K562 (cell line): ENCODE results near the gene FOXN1. TPM values are rescaled to one million over a fixed set of nuclear protein-coding genes. Genes with fewer than 3 reads are reported as not detected.

ENCODE experiments used
- ATAC-seq: fragments of 200-7000 bp; cut with Tn5 transposase; 3 replicates; pipeline ENCODE4 v1.9.1; 2020; ENCODE audit warnings: moderate library complexity
- BruUV-seq: library from RNA; stranded (reverse); fragments of 400-500 nt; replicated peaks from 2 replicates; lab custom pipeline; 2021; lab: Mats Ljungman, UMichigan
- CTCF ChIA-PET: fragments of 300-600 bp; formaldehyde crosslinking; extraction: SDS; loops from one replicate; lab custom pipeline; 2021; ENCODE audit warnings: low intra/inter-chr PET ratio; lab: Yijun Ruan, JAX
- POLR2A ChIA-PET: fragments of 300-600, 350-650 bp; sonication (Branson Sonifier 250); formaldehyde crosslinking; extraction: SDS; loops from one replicate; lab custom pipeline; 2021; ENCODE audit warnings: antibody characterized with exemption, inconsistent platforms; lab: Yijun Ruan, JAX
- DNase-seq, 4 experiments: peaks; one replicate each; pipeline versions ENCODE4 v3.0.0 to v3.0.0-alpha.2; 2011 to 2018; ENCODE audit warnings: low spot score in 3 of 4, mixed read lengths in 3 of 4; ENCODE audit errors: extremely low read depth in 1 of 4
- FAIRE-seq: peaks from 2 replicates; lab custom pipeline; 2011; peaks lifted over from hg19 to GRCh38; lab: Jason Lieb, UNC
- H2AFZ ChIP-seq: 2 replicates; pipeline ENCODE4 v1.6.0; 2011; ENCODE audit warnings: low read depth, low read length, control low read depth, inconsistent platforms
- H3K27ac ChIP-seq: fragments of 200-600 bp; 3 replicates; pipeline ENCODE4 v1.8.0; 2011; ENCODE audit warnings: low read depth, mild to moderate bottlenecking, control low read depth, inconsistent platforms, low read length, moderate library complexity, mixed read lengths; ENCODE audit errors: extremely low read depth
- H3K27me3 ChIP-seq, 2 experiments: fragments of 300-600 bp in 1 of 2; 2 replicates in 1 of 2; 3 replicates in 1 of 2; pipeline versions ENCODE4 v1.6.0 to v1.8.0; 2011; ENCODE audit warnings: inconsistent platforms in 2 of 2, low read length in 2 of 2, mild to moderate bottlenecking in 1 of 2, mixed read lengths in 1 of 2, moderate library complexity in 1 of 2; ENCODE audit not compliant: control insufficient read depth in 2 of 2, insufficient read depth in 2 of 2
- H3K36me3 ChIP-seq: fragments of 300-600 bp; 3 replicates; pipeline ENCODE4 v1.8.0; 2011; ENCODE audit warnings: mild to moderate bottlenecking, low read length, inconsistent platforms; ENCODE audit not compliant: control insufficient read depth, insufficient read depth
- H3K4me1 ChIP-seq, 2 experiments: fragments of 200-600 bp in 1 of 2; replicated peaks in 1 of 2; 2 replicates in 1 of 2; 3 replicates in 1 of 2; pipeline versions ENCODE4 v1.5.1 to v1.8.0; 2011; ENCODE audit warnings: inconsistent platforms in 2 of 2, low read length in 2 of 2, mild to moderate bottlenecking in 1 of 2, mixed read lengths in 1 of 2, moderate library complexity in 1 of 2; ENCODE audit not compliant: control insufficient read depth in 2 of 2, insufficient read depth in 2 of 2
- H3K4me2 ChIP-seq: 2 replicates; pipeline ENCODE4 v1.6.1; 2011; ENCODE audit warnings: low read length, control low read depth, inconsistent platforms, mixed read lengths; ENCODE audit not compliant: insufficient read depth
- H3K4me3 ChIP-seq: fragments of 200-600 bp; sonication (generic), shearing (Covaris generic); 2 replicates; pipeline ENCODE4 v1.5.1; 2016; ENCODE audit warnings: control low read depth, inconsistent platforms
- H3K79me2 ChIP-seq: fragments of 200-600 bp; 3 replicates; pipeline ENCODE4 v1.8.0; 2011; ENCODE audit warnings: low read length, inconsistent platforms; ENCODE audit not compliant: control insufficient read depth, insufficient read depth
- H3K9ac ChIP-seq, 2 experiments: 2 replicates each; pipeline versions ENCODE4 v1.6.0 to v1.6.1; 2011; ENCODE audit warnings: low read depth in 2 of 2, low read length in 2 of 2, control low read depth in 1 of 2, inconsistent platforms in 1 of 2, mild to moderate bottlenecking in 1 of 2, mixed read lengths in 1 of 2; ENCODE audit not compliant: insufficient read depth in 1 of 2
- H3K9me1 ChIP-seq: one replicate; pipeline ENCODE4 v1.6.0; 2011; ENCODE audit warnings: inconsistent platforms, mild to moderate bottlenecking, low read length, moderate library complexity; ENCODE audit not compliant: control insufficient read depth, insufficient read depth
- H3K9me3 ChIP-seq: replicated peaks from 2 replicates; pipeline ENCODE4 v1.5.1; 2011; ENCODE audit warnings: low read depth, low read length, inconsistent platforms; ENCODE audit not compliant: control insufficient read depth, insufficient read depth
- H4K20me1 ChIP-seq: replicated peaks from 2 replicates; pipeline ENCODE4 v1.6.1; 2011; ENCODE audit warnings: low read length, inconsistent platforms, mixed read lengths; ENCODE audit not compliant: control insufficient read depth, insufficient read depth
- ASH1L ChIP-seq: fragments of 450-650 bp; IDR thresholded peaks from 2 replicates; pipeline ENCODE4 v1.6.1; 2018; ENCODE audit warnings: borderline replicate concordance, mild to moderate bottlenecking, low read depth; ENCODE audit not compliant: partially characterized antibody
- BHLHE40 ChIP-seq: IDR thresholded peaks from 2 replicates; pipeline ENCODE4 v1.6.1; 2011; ENCODE audit warnings: low read length, improper control_type of control experiment
- CHD1 ChIP-seq: fragments of 200-600 bp; sonication (generic); IDR thresholded peaks from one replicate; pipeline ENCODE4 v1.6.1; 2012; ENCODE audit warnings: mild to moderate bottlenecking, moderate library complexity, low read length, inconsistent platforms
- KDM2B ChIP-seq: fragments of 250-450 bp; sonication (Bioruptor Pico); IDR thresholded peaks from 2 replicates; pipeline ENCODE4 v1.8.0; 2021; ENCODE audit warnings: mild to moderate bottlenecking, moderate library complexity
- MED1 ChIP-seq: sonication (generic); formaldehyde crosslinking; IDR thresholded peaks from 2 replicates; pipeline ENCODE4 v1.8.1; 2023; ENCODE audit warnings: missing genetic modification reagents, borderline replicate concordance
- POLR2AphosphoS5 ChIP-seq: IDR thresholded peaks from 2 replicates; pipeline ENCODE4 v1.6.1; 2011; ENCODE audit warnings: mild to moderate bottlenecking, low read depth, low read length, moderate library complexity; ENCODE audit not compliant: control insufficient read depth, insufficient read depth
- PURB ChIP-seq: sonication (generic); formaldehyde crosslinking; IDR thresholded peaks from 2 replicates; pipeline ENCODE4 v1.9.0; 2021; ENCODE audit warnings: low read depth, mild to moderate bottlenecking, missing genetic modification reagents
- RNF2 ChIP-seq: sonication (generic); IDR thresholded peaks from 2 replicates; pipeline ENCODE4 v1.6.1; 2016
- TGIF2 ChIP-seq: sonication (generic); formaldehyde crosslinking; IDR thresholded peaks from 2 replicates; pipeline ENCODE4 v1.8.1; 2022; ENCODE audit warnings: mild to moderate bottlenecking, missing genetic modification reagents, moderate library complexity
- ZBTB43 ChIP-seq: sonication (generic); formaldehyde crosslinking; IDR thresholded peaks from 2 replicates; pipeline ENCODE4 v1.8.0; 2023; ENCODE audit warnings: mild to moderate bottlenecking, missing genetic modification reagents
- ZBTB9 ChIP-seq: fragments of 450-650 bp; formaldehyde crosslinking; IDR thresholded peaks from 2 replicates; pipeline ENCODE4 v1.4.0; 2020; ENCODE audit warnings: mild to moderate bottlenecking, moderate library complexity
- ZNF165 ChIP-seq: fragments of 250-450 bp; sonication (Bioruptor Pico); IDR thresholded peaks from 2 replicates; pipeline ENCODE4 v1.4.0; 2020; ENCODE audit warnings: borderline replicate concordance
- ZNF224 ChIP-seq: sonication (generic); formaldehyde crosslinking; IDR thresholded peaks from 2 replicates; pipeline ENCODE4 v1.8.0; 2022; ENCODE audit warnings: mild to moderate bottlenecking, missing genetic modification reagents
- ZNF311 ChIP-seq: fragments of 250-450 bp; sonication (Bioruptor Pico); IDR thresholded peaks from 2 replicates; pipeline ENCODE4 v1.4.0; 2020; ENCODE audit warnings: mild to moderate bottlenecking, moderate library complexity
- ZNF449 ChIP-seq: fragments of 250-450 bp; sonication (Bioruptor Pico); IDR thresholded peaks from 2 replicates; pipeline ENCODE4 v1.8.0; 2022; ENCODE audit warnings: moderate library complexity, mild to moderate bottlenecking, inconsistent platforms
- WGBS: fragments of 100-300 bp; shearing (Covaris generic); methylation state at CpG from one replicate; pipeline ENCODE4 v1.1.6; 2016; ENCODE audit warnings: low coverage, mixed read lengths; ENCODE audit not compliant: insufficient coverage; ENCODE audit errors: missing lambda C conversion rate; 5-methylcytosine and 5-hydroxymethylcytosine counted together
- in situ Hi-C: fragments of 300-500 bp; cut with MboI; formaldehyde crosslinking; loops from 4 replicates; pipeline ENCODE4 v1.15.0; 2018; ENCODE audit warnings: inconsistent platforms, mixed read lengths
- intact Hi-C: fragments of 100-400 bp; cut with micrococcal nuclease; formaldehyde crosslinking; loops from 2 replicates; pipeline ENCODE4 v1.14.2; 2022
- polyA plus RNA-seq, 8 experiments: library from polyadenylated mRNA; depleted of rRNA in 4 of 8; stranded (reverse) in 5 of 8; unstranded in 3 of 8; fragments of >200 nt; fragmentation: Nextera tagmentation in 2 of 8; fragmentation: Illumina TruSeq in 1 of 8; extraction: Ambion mirVana in 2 of 8; extraction: Trizol in 1 of 8; gene quantifications; 2 replicates each; pipeline versions ENCODE4 v1.2.1 to v1.2.3, GENCODE V29; 2011 to 2014; ENCODE audit warnings: inconsistent platforms in 1 of 8, missing spikeins in 1 of 8
- total RNA-seq, 7 experiments: library from RNA; depleted of rRNA in 6 of 7; stranded (reverse); fragments of >200 nt in 6 of 7; fragmentation: Illumina TruSeq in 2 of 7; extraction: Trizol in 2 of 7; gene quantifications; 2 replicates each; pipeline versions ENCODE4 v1.2.1 to v1.2.3, GENCODE V29; 2011 to 2021; ENCODE audit warnings: low replicate concordance in 1 of 7

Gene FOXN1
- total and polyA plus RNA-seq, 9 of the 15 experiments (the other 6 are each of a cell fraction or from before 2014, with no cell fraction given), result not detected

- TF ChIP-seq TGIF2 (CRISPR knock-in tag) (no peak), ZNF311 (no peak), CHD1 (no peak), MED1 (CRISPR knock-in tag) (no peak), RNF2 (no peak), ZNF165 (no peak), BHLHE40 (no peak), KDM2B (CRISPR knock-in tag) (no peak)
Observed at GRCh38 chr17:28571361-28572122, 65.4 kb downstream of the FOXN1 start, which contains the start of gene PIGS (continued).

- Histone ChIP-seq H3K4me2 (peak overlapping the region; percentile 85), H3K36me3 (peaks cover 52% of the 10 kb centered on the region), H3K4me3 (peak overlapping the region; percentile 82), H3K27ac (peak overlapping the region; percentile 83; the same call in 2 of the 3 replicates), H3K9me3 (no peaks in the 10 kb centered on the region), H3K79me2 (peaks cover 66% of the 10 kb centered on the region), H3K27me3 (no peaks in the 10 kb centered on the region), H3K4me1 (peaks cover 31 to 38% of the 10 kb centered on the region in 2 experiments), H3K9me1 (peaks cover 18% of the 10 kb centered on the region), H2AFZ (0 out of 2 replicates have a peak overlapping the region, but pooled peaks have one; percentile 95), H4K20me1 (0 out of 2 replicates have a peak, but pooled peaks cover 10% of the 10 kb centered on the region), H3K9ac (peak overlapping the region; percentile 73 to 77; a peak in 3 of 4 replicates)
- WGBS, result 35% methylated on average over 5 of the region's 5 CpGs
- intact Hi-C loops (no loop called here), in situ Hi-C loops (no loop called here)
- POLR2A ChIA-PET, result interaction anchor here (0.8 to 4.8 kb wide), 9 partner anchors 11 to 373 kb away, joined by 3 to 26 read pairs (median 4); partner anchors contain the start of gene UNC119
- ATAC-seq (no peak), DNase-seq (peak in 1 of 4 experiments; percentile 43), FAIRE-seq (no peak)
- no TSS peak for BruUV-seq
- CTCF ChIA-PET, result no interaction called here
- no peak for TF ChIP-seq ZNF224 (CRISPR knock-in tag)
- TF ChIP-seq ZBTB9, result no peak
- no peak for TF ChIP-seq ASH1L
- TF ChIP-seq ZBTB43, result no peak
- no peak for TF ChIP-seq PURB
- peak; percentile 12; the same call in 1 of the 2 replicates for TF ChIP-seq POLR2AphosphoS5
- TF ChIP-seq ZNF449, result no peak
Observed at GRCh38 chr17:28572259-28573039, 66.3 kb downstream of the FOXN1 start.
